Tibial nerve (tissue), 4 donors: Measurements from ENCODE around the gene EP300. TPM values are rescaled to one million over a fixed set of nuclear protein-coding genes. Genes with fewer than 3 reads are reported as not detected.
"Not testable (repeated sequence)": the region's sequence is repeated elsewhere in the genome, so short reads cannot be mapped to it uniquely, and the experiment has no call there.

Experiments used
- DNase-seq, 2 donors: peaks; one replicate each; pipeline ENCODE4 v3.0.0-alpha.2; 2019; ENCODE audit warnings: low spot score in 2 of 2
- H3K27ac ChIP-seq, 4 donors: fragments of 200-600 bp; sonication (generic) in 3 of 4; one replicate each; pipeline ENCODE4 v1.5.1; 2017 to 2019; ENCODE audit warnings: mild to moderate bottlenecking in 1 of 4
- H3K27me3 ChIP-seq, 2 donors: fragments of 200-600 bp; sonication (generic) in 1 of 2; one replicate each; pipeline versions ENCODE4 v1.5.1 to v1.6.0; 2017 to 2019
- H3K36me3 ChIP-seq, 3 donors: fragments of 200-600 bp; sonication (generic); one replicate each; pipeline ENCODE4 v1.5.1; 2018 to 2019
- H3K4me1 ChIP-seq, 4 donors: fragments of 200-600 bp; sonication (generic) in 3 of 4; one replicate each; pipeline ENCODE4 v1.5.1; 2017 to 2019
- H3K4me3 ChIP-seq, 4 donors: fragments of 200-600 bp; sonication (generic) in 3 of 4; one replicate each; pipeline ENCODE4 v1.5.1; 2017 to 2019; ENCODE audit warnings: mild to moderate bottlenecking in 1 of 4, moderate library complexity in 1 of 4
- H3K9me3 ChIP-seq, 4 donors: fragments of 200-600 bp; sonication (generic) in 3 of 4; one replicate each; pipeline ENCODE4 v1.5.1; 2017 to 2019
- EP300 ChIP-seq, 2 donors: sonication (generic); formaldehyde crosslinking; IDR thresholded peaks; one replicate each; pipeline ENCODE4 v1.6.1; 2017; ENCODE audit warnings: antibody characterized with exemption in 2 of 2, mild to moderate bottlenecking in 1 of 2
- POLR2A ChIP-seq, 2 donors: fragments of 450-650 bp; IDR thresholded peaks; one replicate each; pipeline ENCODE4 v1.6.1; 2017; ENCODE audit warnings: antibody characterized with exemption in 2 of 2, mild to moderate bottlenecking in 2 of 2, moderate library complexity in 2 of 2
- WGBS, 2 donors: methylation state at CpG; one replicate each; pipeline ENCODE4 v1.1.5; 2018; 5-methylcytosine and 5-hydroxymethylcytosine counted together
- total RNA-seq, 4 donors: library from RNA; depleted of rRNA; stranded (reverse); fragments of >200 nt; gene quantifications; one replicate each; pipeline ENCODE4 v1.1.0, GENCODE V29; 2016
- TF ChIP-seq, protein P1 (sequence below), 5 experiments: fragments of 200-600 bp in 3 of 5; fragments of 450-650 bp in 2 of 5; sonication (generic) in 3 of 5; IDR thresholded peaks; one replicate each; pipeline ENCODE4 v1.5.1; 2016 to 2019; ENCODE audit warnings: antibody characterized with exemption in 5 of 5, mild to moderate bottlenecking in 3 of 5, moderate library complexity in 2 of 5

EP300 gene
- total RNA-seq, 4 donors from 2014 or later = 75.8 to 97.7 (median 87.7) TPM

DNA sequence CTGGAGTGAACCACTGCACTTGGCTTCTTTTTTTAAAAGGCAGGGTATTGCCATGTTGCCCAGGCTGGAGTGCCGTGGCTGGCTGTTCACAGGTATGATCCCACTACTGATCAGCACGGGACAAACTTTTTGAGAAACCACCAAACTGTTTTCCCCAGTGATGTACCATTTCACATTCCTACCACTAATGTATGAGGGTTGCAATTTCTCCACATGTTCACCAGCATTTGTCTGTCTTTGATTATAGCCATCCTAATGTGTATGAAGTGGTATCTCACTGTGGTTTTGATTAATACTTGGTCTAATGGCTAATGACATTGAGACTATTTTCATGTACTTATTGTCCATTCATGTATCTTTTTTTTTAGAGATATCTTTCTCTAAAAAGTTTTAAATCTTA lies 41.5 kb upstream of the EP300 start:
- Histone ChIP-seq H3K27ac (no peak overlapping the region), H3K4me3 (no peak overlapping the region), H3K9me3 (no peaks in the 10 kb centered on the region), H3K36me3 (no peaks in the 10 kb centered on the region), H3K27me3 (no peaks in the 10 kb centered on the region), H3K4me1 (peaks cover 0 to 13% (median 0%) of the 10 kb centered on the region in 4 donors)
- 83 to 91% methylated on average over 2 of the region's 2 CpGs for WGBS, 2 donors
- no peak for DNase-seq
- TF ChIP-seq POLR2A (IDR thresholded peaks at IDR 0.05) = no peak
- no peak for TF ChIP-seq EP300 (IDR thresholded peaks at IDR 0.05)
- TF ChIP-seq, protein P1, sequence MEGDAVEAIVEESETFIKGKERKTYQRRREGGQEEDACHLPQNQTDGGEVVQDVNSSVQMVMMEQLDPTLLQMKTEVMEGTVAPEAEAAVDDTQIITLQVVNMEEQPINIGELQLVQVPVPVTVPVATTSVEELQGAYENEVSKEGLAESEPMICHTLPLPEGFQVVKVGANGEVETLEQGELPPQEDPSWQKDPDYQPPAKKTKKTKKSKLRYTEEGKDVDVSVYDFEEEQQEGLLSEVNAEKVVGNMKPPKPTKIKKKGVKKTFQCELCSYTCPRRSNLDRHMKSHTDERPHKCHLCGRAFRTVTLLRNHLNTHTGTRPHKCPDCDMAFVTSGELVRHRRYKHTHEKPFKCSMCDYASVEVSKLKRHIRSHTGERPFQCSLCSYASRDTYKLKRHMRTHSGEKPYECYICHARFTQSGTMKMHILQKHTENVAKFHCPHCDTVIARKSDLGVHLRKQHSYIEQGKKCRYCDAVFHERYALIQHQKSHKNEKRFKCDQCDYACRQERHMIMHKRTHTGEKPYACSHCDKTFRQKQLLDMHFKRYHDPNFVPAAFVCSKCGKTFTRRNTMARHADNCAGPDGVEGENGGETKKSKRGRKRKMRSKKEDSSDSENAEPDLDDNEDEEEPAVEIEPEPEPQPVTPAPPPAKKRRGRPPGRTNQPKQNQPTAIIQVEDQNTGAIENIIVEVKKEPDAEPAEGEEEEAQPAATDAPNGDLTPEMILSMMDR (IDR thresholded peaks at IDR 0.05) = no peak

DNA sequence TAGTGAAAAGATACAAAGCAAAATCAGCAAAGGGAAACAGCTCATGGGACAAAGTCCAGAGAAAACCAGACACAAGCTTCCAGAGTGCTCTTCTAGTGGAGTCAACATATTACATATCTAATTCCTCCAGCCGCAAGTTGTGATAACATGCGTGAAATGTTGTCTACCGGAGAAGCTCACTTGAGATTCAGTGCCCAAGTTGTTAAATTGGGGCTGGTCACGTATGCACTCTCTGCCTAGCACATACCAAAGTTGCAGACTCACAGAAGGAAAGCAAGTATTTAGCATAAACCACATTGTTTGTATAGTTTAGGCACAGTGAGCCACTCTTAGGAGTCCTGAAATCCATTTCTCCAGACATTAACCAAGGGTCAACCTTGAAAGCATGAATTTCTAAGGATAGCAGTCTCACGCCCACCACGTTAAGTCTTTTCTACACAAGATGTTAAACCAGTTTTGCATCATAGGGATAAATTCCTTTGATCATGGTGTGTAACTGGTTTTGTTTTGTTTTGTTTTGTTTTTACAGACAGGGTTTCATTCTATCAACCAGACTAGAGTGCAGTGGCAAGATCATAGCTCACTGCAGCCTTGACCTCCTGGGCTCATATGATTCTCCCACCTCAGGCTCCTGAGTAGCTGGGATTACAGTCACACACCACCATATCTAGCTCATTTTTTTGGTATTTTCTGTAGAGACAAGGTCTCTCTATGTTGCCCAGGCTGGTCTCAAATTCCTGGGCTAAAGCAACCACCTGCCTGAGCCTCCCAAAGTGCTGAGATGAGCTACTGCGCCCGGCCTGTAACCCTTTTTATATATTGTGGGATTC lies 39.5 kb upstream of the EP300 start:
- TF ChIP-seq POLR2A (IDR thresholded peaks at IDR 0.05) = no peak
- TF ChIP-seq, protein P1 (IDR thresholded peaks at IDR 0.05) = no peak
- TF ChIP-seq EP300 (IDR thresholded peaks at IDR 0.05) = no peak
- H3K4me3 ChIP-seq = no peak overlapping the region
- 78 to 79% methylated on average over 8 of the region's 8 CpGs for WGBS, 2 donors

DNA sequence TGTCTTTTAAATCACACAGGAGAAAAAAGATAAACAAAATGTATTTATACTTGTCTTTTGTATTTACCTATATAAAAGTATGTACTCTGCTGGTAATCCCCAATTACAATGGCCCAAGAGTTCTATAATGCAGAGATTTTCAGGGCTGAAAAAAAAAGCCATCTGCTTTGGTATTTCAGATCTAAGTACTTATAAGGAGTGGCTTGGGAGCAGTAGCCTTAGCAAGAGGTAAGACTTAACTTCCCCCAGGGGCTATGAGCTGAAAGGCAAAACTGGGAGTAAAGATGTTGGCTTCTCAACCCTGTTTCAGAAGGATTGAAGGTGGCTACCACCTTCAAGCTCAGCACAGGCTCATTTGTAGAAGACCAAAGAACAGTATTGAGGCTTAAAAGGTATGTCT lies 35.3 kb upstream of the EP300 start:
- H3K27me3 ChIP-seq = no peaks in the 10 kb centered on the region
- H3K4me1 ChIP-seq = no peaks in the 10 kb centered on the region
- H3K4me3 ChIP-seq = no peak overlapping the region
- no peaks in the 10 kb centered on the region for H3K9me3 ChIP-seq
- H3K36me3 ChIP-seq = no peaks in the 10 kb centered on the region
- H3K27ac ChIP-seq = no peak overlapping the region
- no peak for DNase-seq
- TF ChIP-seq POLR2A (IDR thresholded peaks at IDR 0.05) (no peak), EP300 (IDR thresholded peaks at IDR 0.05) (no peak)
- TF ChIP-seq, protein P1 (IDR thresholded peaks at IDR 0.05) = no peak

More for the DNA sequence above, 39.5 kb upstream of the EP300 start:
- Histone ChIP-seq H3K36me3 (no peaks in the 10 kb centered on the region), H3K9me3 (no peaks in the 10 kb centered on the region), H3K4me1 (peaks cover 0 to 13% (median 0%) of the 10 kb centered on the region in 4 donors), H3K27me3 (no peaks in the 10 kb centered on the region), H3K27ac (no peak overlapping the region)
- no peak for DNase-seq

DNA sequence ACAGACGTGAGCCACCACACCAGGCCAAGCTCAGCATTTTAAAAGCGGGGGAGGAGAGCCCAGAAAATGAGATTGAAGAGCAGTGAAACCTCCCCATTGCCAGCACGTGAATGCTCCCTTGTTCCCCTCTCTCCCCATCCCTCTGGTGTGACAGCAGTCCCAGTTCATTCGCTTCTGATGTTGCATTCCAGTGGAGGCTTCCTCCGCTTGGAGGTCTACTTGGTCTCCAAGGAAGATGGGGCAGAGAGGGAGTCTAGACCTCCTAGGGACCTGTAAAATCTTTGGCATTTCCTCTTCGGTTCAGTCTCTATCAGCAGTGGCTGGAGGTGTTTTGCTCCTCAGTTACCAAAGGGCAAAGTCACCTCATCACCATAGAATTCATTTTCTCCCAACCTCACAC lies 30.2 kb upstream of the EP300 start:
- WGBS, 2 donors = 47 to 62% methylated on average over 6 of the region's 6 CpGs
- DNase-seq = no peak
- no peak overlapping the region for H3K27ac ChIP-seq
- H3K4me3 ChIP-seq = no peak overlapping the region
- TF ChIP-seq POLR2A (IDR thresholded peaks at IDR 0.05) (no peak), EP300 (IDR thresholded peaks at IDR 0.05) (no peak)
- TF ChIP-seq, protein P1 (IDR thresholded peaks at IDR 0.05) = no peak
- H3K4me1 ChIP-seq = no peaks in the 10 kb centered on the region
- no peaks in the 10 kb centered on the region for H3K36me3 ChIP-seq
- H3K27me3 ChIP-seq = no peaks in the 10 kb centered on the region
- H3K9me3 ChIP-seq = no peaks in the 10 kb centered on the region

DNA sequence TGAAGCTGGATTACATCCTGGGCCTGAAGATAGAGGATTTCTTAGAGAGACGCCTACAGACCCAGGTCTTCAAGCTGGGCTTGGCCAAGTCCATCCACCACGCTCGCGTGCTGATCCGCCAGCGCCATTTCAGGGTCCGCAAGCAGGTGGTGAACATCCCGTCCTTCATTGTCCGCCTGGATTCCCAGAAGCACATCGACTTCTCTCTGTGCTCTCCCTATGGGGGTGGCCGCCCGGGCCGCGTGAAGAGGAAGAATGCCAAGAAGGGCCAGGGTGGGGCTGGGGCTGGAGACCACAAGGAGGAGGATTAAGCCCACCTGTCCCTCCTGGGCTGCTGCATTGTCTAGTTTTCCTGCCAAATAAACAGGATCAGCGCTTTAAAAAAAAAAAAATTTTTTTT lies 28.1 kb upstream of the EP300 start:
- DNase-seq, H3K36me3 ChIP-seq, H3K4me3 ChIP-seq, H3K4me1 ChIP-seq, H3K9me3 ChIP-seq, H3K27ac ChIP-seq, H3K27me3 ChIP-seq: not testable (repeated sequence)
- whole genome bisulfite sequencing, 2 donors = 88 to 92% methylated on average over 15 of the region's 15 CpGs

DNA sequence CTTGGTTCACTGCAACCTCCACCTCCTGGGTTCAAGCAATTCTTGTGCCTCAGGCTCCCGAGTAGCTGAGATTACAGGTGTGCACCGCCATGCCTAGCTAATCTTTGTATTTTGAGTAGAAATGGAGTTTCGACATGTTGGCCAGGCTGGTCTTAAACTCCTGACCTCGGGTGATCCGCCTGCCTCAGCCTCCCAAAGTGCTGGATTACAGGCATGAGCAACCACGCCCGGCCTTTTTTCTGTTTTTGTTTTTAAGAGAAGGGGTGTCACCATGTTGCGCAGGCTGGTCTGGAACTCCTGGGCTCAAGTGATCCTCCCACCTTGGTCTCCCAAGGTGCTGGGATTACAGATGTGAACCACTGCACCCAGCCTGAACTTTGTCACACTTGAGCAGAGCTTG lies 26.1 kb upstream of the EP300 start:
- not testable (repeated sequence) for H3K27ac ChIP-seq, DNase-seq, H3K9me3 ChIP-seq, H3K4me3 ChIP-seq, H3K4me1 ChIP-seq, H3K36me3 ChIP-seq, H3K27me3 ChIP-seq
- 91 to 93% methylated on average over 8 of the region's 8 CpGs for WGBS, 2 donors

DNA sequence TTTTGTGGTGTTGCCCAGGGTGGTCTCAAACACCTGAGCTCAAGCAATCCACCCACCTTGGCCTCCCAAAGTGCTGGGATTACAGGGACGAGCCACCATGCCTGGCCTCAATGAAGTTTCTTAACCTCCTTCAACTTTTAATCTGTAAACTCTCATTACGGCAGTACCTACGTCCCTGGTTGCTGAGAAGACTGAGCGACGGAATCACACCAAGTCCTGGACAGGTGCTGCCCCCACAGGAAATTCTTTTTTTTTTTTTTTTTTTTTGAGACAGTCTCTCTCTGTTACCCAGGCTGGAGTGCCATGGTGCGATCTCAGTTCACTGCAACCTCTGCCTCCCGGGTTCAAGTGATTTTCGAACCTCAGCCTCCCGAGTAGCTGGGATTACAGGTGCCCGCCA lies 24.4 kb upstream of the EP300 start:
- not testable (repeated sequence) for H3K27ac ChIP-seq, H3K36me3 ChIP-seq, H3K4me1 ChIP-seq, DNase-seq, H3K27me3 ChIP-seq, H3K4me3 ChIP-seq, H3K9me3 ChIP-seq
- 89 to 93% methylated on average over 10 of the region's 10 CpGs for WGBS, 2 donors
